HG02678 (cell line): Measurements from ENCODE around the gene PDK4.

ENCODE experiments used
- ATAC-seq: cut with Tn5 transposase; IDR thresholded peaks from one replicate; pipeline ENCODE4 v1.9.1; 2021; ENCODE audit warnings: mild to moderate bottlenecking, moderate library complexity; ENCODE audit not compliant: unreplicated experiment

The PDK4 gene

DNA sequence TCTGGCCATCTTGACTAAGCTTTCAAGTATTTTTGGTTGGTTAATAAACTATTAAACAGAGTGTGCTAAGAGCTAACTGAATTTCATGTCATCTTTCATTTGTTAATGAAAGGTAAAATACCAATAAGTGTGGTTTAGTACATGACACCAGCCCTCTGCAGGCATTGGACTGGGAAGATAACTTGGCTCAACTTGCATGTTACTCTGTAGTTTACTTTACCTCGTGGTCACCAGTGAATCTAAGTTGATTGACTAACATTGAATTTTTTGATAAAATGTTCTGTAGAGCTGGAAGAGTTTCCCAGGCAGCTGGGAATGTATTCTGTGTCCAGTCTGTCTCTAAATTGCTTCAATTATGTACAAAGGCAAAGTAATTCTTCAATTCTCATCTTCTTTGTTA lies 60.7 kb downstream of the PDK4 start:
- no peak for ATAC-seq

- ATAC-seq = no peak
Measured at GRCh38 chr7:95534796-95535195, 61.5 kb downstream of the PDK4 start.
